HL-60 (cell line): ENCODE results near the gene NHP2.
"Not testable (repeated sequence)": the region's sequence is repeated elsewhere in the genome, so short reads cannot be mapped to it uniquely, and the experiment has no call there.

ENCODE experiments used
- CTCF ChIP-seq: IDR thresholded peaks from one replicate; pipeline ENCODE4 v1.5.1; 2011; ENCODE audit warnings: low read length, control low read depth, inconsistent platforms; ENCODE audit not compliant: insufficient read depth
- GABPA ChIP-seq: IDR thresholded peaks from 2 replicates; pipeline ENCODE4 v1.6.1; 2012; ENCODE audit warnings: low read depth
- POLR2AphosphoS5 ChIP-seq: IDR thresholded peaks from 2 replicates; pipeline ENCODE4 v1.6.1; 2012; ENCODE audit warnings: low read depth
- REST ChIP-seq: IDR thresholded peaks from 2 replicates; pipeline ENCODE4 v1.6.1; 2012; ENCODE audit warnings: low read depth; ENCODE audit not compliant: insufficient replicate concordance

- not testable (repeated sequence) for TF ChIP-seq CTCF, POLR2AphosphoS5, REST, GABPA
Measured at GRCh38 chr5:178127300-178128009, 26.2 kb downstream of the NHP2 start.
